HepG2 (cell line): ENCODE measurements around the gene KCNJ6. TPM values are rescaled to one million over a fixed set of nuclear protein-coding genes. Genes with fewer than 3 reads are reported as not detected.

Source experiments
- ATAC-seq: fragments of 200-7000 bp; cut with Tn5 transposase; 3 replicates; pipeline ENCODE4 v1.9.1; 2020; ENCODE audit warnings: mild to moderate bottlenecking, moderate library complexity
- BruUV-seq: library from RNA; stranded (reverse); fragments of 400-500 nt; replicated peaks from 2 replicates; lab custom pipeline; 2021; lab: Mats Ljungman, UMichigan
- CTCF ChIA-PET: fragments of 300-600 bp; formaldehyde crosslinking; extraction: SDS; loops from one replicate; lab custom pipeline; 2021; ENCODE audit warnings: low total read pairs, inconsistent platforms, low intra/inter-chr PET ratio; lab: Yijun Ruan, JAX
- POLR2A ChIA-PET: fragments of 350-600 bp; sonication (Branson Sonifier 250); formaldehyde crosslinking; loops from one replicate; lab custom pipeline; 2020; ENCODE audit warnings: antibody characterized with exemption, inconsistent platforms; lab: Yijun Ruan, JAX
- DNase-seq: peaks from one replicate; pipeline ENCODE4 v3.0.0-alpha.2; 2015; ENCODE audit warnings: low spot score
- FAIRE-seq: peaks from 3 replicates; lab custom pipeline; 2011; peaks lifted over from hg19 to GRCh38; lab: Jason Lieb, UNC
- H2AFZ ChIP-seq: one replicate; pipeline ENCODE4 v1.6.1; 2011; ENCODE audit warnings: low read length, inconsistent platforms
- H3K27ac ChIP-seq: fragments of 300-600 bp; 3 replicates; pipeline ENCODE4 v1.8.0; 2011; ENCODE audit warnings: mixed run types, mild to moderate bottlenecking, mixed read lengths, low read length, inconsistent platforms; ENCODE audit not compliant: insufficient read depth; ENCODE audit errors: extremely low read length
- H3K27me3 ChIP-seq, 2 experiments: fragments of 200-600 bp in 1 of 2; 2 replicates in 1 of 2; 3 replicates in 1 of 2; pipeline versions ENCODE4 v1.6.0 to v1.8.0; 2011; ENCODE audit warnings: low read length in 2 of 2, mild to moderate bottlenecking in 2 of 2, moderate library complexity in 2 of 2, inconsistent platforms in 1 of 2; ENCODE audit not compliant: insufficient read depth in 2 of 2, control insufficient read depth in 1 of 2
- H3K36me3 ChIP-seq, 2 experiments: fragments of 200-600 bp in 1 of 2; replicated peaks in 1 of 2; 2 replicates in 1 of 2; 3 replicates in 1 of 2; pipeline versions ENCODE4 v1.5.1 to v1.8.0; 2011; ENCODE audit warnings: low read length in 2 of 2, inconsistent platforms in 1 of 2; ENCODE audit not compliant: insufficient read depth in 2 of 2, control insufficient read depth in 1 of 2
- H3K4me1 ChIP-seq: 2 replicates; pipeline ENCODE4 v1.5.1; 2012; ENCODE audit warnings: low read length, inconsistent platforms; ENCODE audit not compliant: insufficient read depth
- H3K4me2 ChIP-seq: 2 replicates; pipeline ENCODE4 v1.6.0; 2011; ENCODE audit warnings: low read depth, low read length, inconsistent platforms
- H3K4me3 ChIP-seq, 3 experiments: fragments of 200-600 bp in 1 of 3; sonication (generic), shearing (Covaris generic) in 1 of 3; replicated peaks in 1 of 3; 2 replicates each; pipeline ENCODE4 v1.5.1; 2011 to 2016; ENCODE audit warnings: low read length in 3 of 3, inconsistent platforms in 2 of 3, low read depth in 2 of 3, mild to moderate bottlenecking in 2 of 3, control low read depth in 1 of 3, mixed read lengths in 1 of 3; ENCODE audit not compliant: insufficient read depth in 1 of 3
- H3K79me2 ChIP-seq: one replicate; pipeline ENCODE4 v1.6.1; 2011; ENCODE audit warnings: low read length, inconsistent platforms; ENCODE audit not compliant: insufficient read depth
- H3K9ac ChIP-seq: 2 replicates; pipeline ENCODE4 v1.6.0; 2011; ENCODE audit warnings: mild to moderate bottlenecking, low read depth, low read length, inconsistent platforms; ENCODE audit not compliant: insufficient read depth
- H3K9me3 ChIP-seq: 2 replicates; pipeline ENCODE4 v1.5.1; 2012; ENCODE audit warnings: mild to moderate bottlenecking, low read length
- H4K20me1 ChIP-seq: 2 replicates; pipeline ENCODE4 v1.6.0; 2011; ENCODE audit warnings: inconsistent platforms, mild to moderate bottlenecking, low read length, moderate library complexity; ENCODE audit not compliant: insufficient read depth
- CBX1 ChIP-seq: IDR thresholded peaks from one replicate; pipeline ENCODE4 v1.6.1; 2016; ENCODE audit warnings: antibody characterized with exemption, low read depth
- FOXO1 ChIP-seq: sonication (generic); formaldehyde crosslinking; IDR thresholded peaks from 2 replicates; pipeline ENCODE4 v1.4.0; 2020; ENCODE audit warnings: missing genetic modification reagents
- IRF2 ChIP-seq: IDR thresholded peaks from 2 replicates; pipeline ENCODE4 v1.6.1; 2018; ENCODE audit warnings: missing genetic modification reagents, missing compliant biosample characterization
- NCOA5 ChIP-seq: sonication (generic); formaldehyde crosslinking; IDR thresholded peaks from 2 replicates; pipeline ENCODE4 v1.4.0; 2020; ENCODE audit warnings: missing genetic modification reagents
- PHF21A ChIP-seq: sonication (generic); formaldehyde crosslinking; IDR thresholded peaks from 2 replicates; pipeline ENCODE4 v1.5.0; 2020; ENCODE audit warnings: mild to moderate bottlenecking, missing genetic modification reagents
- TEAD3 ChIP-seq: optimal IDR thresholded peaks from 2 replicates; pipeline ENCODE3; 2016; ENCODE audit warnings: borderline replicate concordance
- TRIM24 ChIP-seq: sonication (generic); formaldehyde crosslinking; IDR thresholded peaks from 2 replicates; pipeline ENCODE4 v1.8.0; 2022; ENCODE audit warnings: mild to moderate bottlenecking, missing genetic modification reagents
- YEATS4 ChIP-seq: sonication (generic); formaldehyde crosslinking; IDR thresholded peaks from 2 replicates; pipeline ENCODE4 v1.4.0; 2020; ENCODE audit warnings: missing genetic modification reagents, borderline replicate concordance
- ZMYM2 ChIP-seq: sonication (generic); formaldehyde crosslinking; IDR thresholded peaks from 2 replicates; pipeline ENCODE4 v1.8.0; 2022; ENCODE audit warnings: mild to moderate bottlenecking, missing genetic modification reagents
- ZNF660 ChIP-seq: sonication (generic); formaldehyde crosslinking; IDR thresholded peaks from 2 replicates; pipeline ENCODE4 v1.5.1; 2020; ENCODE audit warnings: mild to moderate bottlenecking, low read depth, missing genetic modification reagents, borderline replicate concordance
- ZNF713 ChIP-seq: sonication (generic); formaldehyde crosslinking; IDR thresholded peaks from 2 replicates; pipeline ENCODE4 v1.4.0; 2020; ENCODE audit warnings: mild to moderate bottlenecking, missing genetic modification reagents
- WGBS: methylation state at CpG from one replicate; pipeline ENCODE4 v1.1.6; 2017; ENCODE audit warnings: low lambda C conversion rate; 5-methylcytosine and 5-hydroxymethylcytosine counted together
- in situ Hi-C: cut with HindIII; loops from 2 replicates; pipeline ENCODE4 v1.10.0; 2017; ENCODE audit warnings: low pct_unique_long_range_greater_than_20kb; ENCODE audit not compliant: extremely low pct_ligation_motif_present
- intact Hi-C: fragments of 100-400 bp; cut with micrococcal nuclease; formaldehyde crosslinking; loops from one replicate; pipeline ENCODE4 v1.10.0; 2022; ENCODE audit not compliant: unreplicated experiment
- polyA plus RNA-seq, 8 experiments: library from polyadenylated mRNA; depleted of rRNA in 3 of 8; stranded (reverse) in 7 of 8; unstranded in 1 of 8; fragments of >200 nt; fragmentation: Illumina TruSeq in 4 of 8; extraction: Trizol in 4 of 8; gene quantifications; 2 replicates each; pipeline versions ENCODE4 v1.2.1 to v1.2.3, GENCODE V29; 2011 to 2016; ENCODE audit warnings: low read depth in 4 of 8, missing spikeins in 1 of 8, mixed read lengths in 1 of 8; ENCODE audit not compliant: insufficient read depth in 1 of 8
- total RNA-seq, 5 experiments: library from RNA; depleted of rRNA; stranded (reverse); fragments of >200 nt; fragmentation: Illumina TruSeq; extraction: Trizol; gene quantifications; 2 replicates each; pipeline ENCODE4 v1.2.3, GENCODE V29; 2016; ENCODE audit warnings: low read depth in 1 of 5
- TF ChIP-seq, protein P1 (sequence below): sonication (generic); formaldehyde crosslinking; IDR thresholded peaks from 2 replicates; pipeline ENCODE4 v1.4.0; 2020; ENCODE audit warnings: mild to moderate bottlenecking, missing genetic modification reagents
- TF ChIP-seq, protein P2 (sequence below): sonication (generic); formaldehyde crosslinking; IDR thresholded peaks from 2 replicates; pipeline ENCODE4 v1.5.1; 2020; ENCODE audit warnings: missing genetic modification reagents, mild to moderate bottlenecking, borderline replicate concordance
- TF ChIP-seq, protein P3 (sequence below): sonication (generic); formaldehyde crosslinking; IDR thresholded peaks from 2 replicates; pipeline ENCODE4 v1.4.0; 2020; ENCODE audit warnings: mild to moderate bottlenecking, missing genetic modification reagents

Gene KCNJ6
- total and polyA plus RNA-seq, 2 of the 13 experiments (the other 11 are each of a cell fraction or from before 2014, with no cell fraction given), result not detected

GRCh38 chr21:37837381-37837780 is 78.9 kb downstream of the KCNJ6 start:
- TF ChIP-seq ZNF713 (CRISPR knock-in tag), result no peak
- no peak for TF ChIP-seq CBX1
- TF ChIP-seq, protein P1, sequence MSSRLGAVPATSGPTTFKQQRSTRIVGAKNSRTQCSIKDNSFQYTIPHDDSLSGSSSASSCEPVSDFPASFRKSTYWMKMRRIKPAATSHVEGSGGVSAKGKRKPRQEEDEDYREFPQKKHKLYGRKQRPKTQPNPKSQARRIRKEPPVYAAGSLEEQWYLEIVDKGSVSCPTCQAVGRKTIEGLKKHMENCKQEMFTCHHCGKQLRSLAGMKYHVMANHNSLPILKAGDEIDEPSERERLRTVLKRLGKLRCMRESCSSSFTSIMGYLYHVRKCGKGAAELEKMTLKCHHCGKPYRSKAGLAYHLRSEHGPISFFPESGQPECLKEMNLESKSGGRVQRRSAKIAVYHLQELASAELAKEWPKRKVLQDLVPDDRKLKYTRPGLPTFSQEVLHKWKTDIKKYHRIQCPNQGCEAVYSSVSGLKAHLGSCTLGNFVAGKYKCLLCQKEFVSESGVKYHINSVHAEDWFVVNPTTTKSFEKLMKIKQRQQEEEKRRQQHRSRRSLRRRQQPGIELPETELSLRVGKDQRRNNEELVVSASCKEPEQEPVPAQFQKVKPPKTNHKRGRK, result no peak
- no peak for TF ChIP-seq TRIM24 (CRISPR knock-in tag)
- TF ChIP-seq ZMYM2 (CRISPR knock-in tag), result no peak
- no peak for TF ChIP-seq YEATS4 (CRISPR knock-in tag)
- no peak for TF ChIP-seq IRF2 (CRISPR knock-in tag)
- TF ChIP-seq, protein P2, sequence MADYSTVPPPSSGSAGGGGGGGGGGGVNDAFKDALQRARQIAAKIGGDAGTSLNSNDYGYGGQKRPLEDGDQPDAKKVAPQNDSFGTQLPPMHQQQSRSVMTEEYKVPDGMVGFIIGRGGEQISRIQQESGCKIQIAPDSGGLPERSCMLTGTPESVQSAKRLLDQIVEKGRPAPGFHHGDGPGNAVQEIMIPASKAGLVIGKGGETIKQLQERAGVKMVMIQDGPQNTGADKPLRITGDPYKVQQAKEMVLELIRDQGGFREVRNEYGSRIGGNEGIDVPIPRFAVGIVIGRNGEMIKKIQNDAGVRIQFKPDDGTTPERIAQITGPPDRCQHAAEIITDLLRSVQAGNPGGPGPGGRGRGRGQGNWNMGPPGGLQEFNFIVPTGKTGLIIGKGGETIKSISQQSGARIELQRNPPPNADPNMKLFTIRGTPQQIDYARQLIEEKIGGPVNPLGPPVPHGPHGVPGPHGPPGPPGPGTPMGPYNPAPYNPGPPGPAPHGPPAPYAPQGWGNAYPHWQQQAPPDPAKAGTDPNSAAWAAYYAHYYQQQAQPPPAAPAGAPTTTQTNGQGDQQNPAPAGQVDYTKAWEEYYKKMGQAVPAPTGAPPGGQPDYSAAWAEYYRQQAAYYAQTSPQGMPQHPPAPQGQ, result no peak
- no peak for TF ChIP-seq TEAD3 (CRISPR knock-in tag)
- no peak for TF ChIP-seq ZNF660
- no peak for TF ChIP-seq PHF21A (CRISPR knock-in tag)
- TF ChIP-seq, protein P3, sequence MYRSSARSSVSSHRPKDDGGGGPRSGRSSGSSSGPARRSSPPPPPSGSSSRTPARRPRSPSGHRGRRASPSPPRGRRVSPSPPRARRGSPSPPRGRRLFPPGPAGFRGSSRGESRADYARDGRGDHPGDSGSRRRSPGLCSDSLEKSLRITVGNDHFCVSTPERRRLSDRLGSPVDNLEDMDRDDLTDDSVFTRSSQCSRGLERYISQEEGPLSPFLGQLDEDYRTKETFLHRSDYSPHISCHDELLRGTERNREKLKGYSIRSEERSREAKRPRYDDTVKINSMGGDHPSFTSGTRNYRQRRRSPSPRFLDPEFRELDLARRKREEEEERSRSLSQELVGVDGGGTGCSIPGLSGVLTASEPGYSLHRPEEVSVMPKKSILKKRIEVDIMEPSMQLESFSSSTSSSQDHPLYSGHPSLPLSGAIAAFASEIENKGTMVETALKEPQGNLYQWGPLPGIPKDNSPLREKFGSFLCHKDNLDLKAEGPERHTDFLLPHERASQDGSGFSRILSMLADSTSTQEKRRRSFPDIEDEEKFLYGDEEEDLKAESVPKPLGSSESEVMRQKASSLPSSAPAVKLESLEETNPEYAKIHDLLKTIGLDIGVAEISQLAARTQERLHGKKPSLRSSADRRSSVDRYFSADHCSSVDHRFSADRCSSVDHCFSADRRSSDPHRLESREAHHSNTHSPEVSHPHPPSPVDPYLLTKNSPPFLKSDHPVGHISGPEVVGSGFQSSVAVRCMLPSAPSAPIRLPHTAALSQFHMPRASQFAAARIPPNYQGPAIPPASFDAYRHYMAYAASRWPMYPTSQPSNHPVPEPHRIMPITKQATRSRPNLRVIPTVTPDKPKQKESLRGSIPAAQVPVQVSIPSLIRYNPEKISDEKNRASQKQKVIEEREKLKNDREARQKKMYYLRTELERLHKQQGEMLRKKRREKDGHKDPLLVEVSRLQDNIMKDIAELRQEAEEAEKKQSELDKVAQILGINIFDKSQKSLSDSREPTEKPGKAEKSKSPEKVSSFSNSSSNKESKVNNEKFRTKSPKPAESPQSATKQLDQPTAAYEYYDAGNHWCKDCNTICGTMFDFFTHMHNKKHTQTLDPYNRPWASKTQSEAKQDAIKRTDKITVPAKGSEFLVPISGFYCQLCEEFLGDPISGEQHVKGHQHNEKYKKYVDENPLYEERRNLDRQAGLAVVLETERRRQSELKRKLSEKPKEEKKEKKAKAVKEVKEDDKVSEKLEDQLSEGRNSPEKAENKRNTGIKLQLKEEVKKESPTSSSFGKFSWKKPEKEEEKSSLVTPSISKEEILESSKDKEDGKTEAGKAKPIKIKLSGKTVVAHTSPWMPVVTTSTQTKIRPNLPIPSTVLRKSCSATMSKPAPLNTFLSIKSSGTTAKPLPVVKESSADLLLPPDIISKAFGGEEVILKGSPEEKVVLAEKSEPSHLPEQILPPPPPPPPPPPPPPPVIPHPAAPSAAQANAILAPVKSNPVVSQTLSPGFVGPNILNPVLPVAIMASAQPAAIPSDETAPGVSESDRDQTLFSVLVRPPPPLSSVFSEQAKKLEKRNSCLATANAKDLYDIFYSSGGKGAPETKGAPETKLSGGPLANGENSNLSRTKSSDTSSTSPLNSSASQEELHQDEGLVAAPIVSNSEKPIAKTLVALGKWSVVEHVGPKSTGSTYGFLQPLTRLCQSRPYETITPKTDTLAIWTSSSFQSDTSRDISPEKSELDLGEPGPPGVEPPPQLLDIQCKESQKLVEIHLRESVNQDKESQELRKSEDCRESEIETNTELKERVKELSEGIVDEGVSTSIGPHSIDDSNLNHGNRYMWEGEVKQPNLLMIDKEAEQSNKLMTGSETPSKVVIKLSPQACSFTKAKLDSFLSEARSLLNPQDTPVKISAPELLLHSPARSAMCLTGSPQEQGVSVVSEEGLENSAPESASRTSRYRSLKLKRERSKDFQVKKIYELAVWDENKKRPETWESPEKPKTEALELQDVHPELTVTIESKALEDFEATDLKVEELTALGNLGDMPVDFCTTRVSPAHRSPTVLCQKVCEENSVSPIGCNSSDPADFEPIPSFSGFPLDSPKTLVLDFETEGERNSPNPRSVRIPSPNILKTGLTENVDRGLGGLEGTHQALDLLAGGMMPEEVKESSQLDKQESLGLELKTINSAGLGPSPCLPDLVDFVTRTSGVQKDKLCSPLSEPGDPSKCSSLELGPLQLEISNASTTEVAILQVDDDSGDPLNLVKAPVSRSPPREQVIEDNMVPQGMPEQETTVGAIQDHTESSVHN, result no peak
- TF ChIP-seq FOXO1 (CRISPR knock-in tag), result no peak
- no peak for TF ChIP-seq NCOA5
- ChIA-PET CTCF (no interaction called here), POLR2A (no interaction called here)
- ATAC-seq (no peak), DNase-seq (no peak), FAIRE-seq (no peak)
- Histone ChIP-seq H3K27me3 (no peaks in the 10 kb centered on the region), H3K27ac (no peak overlapping the region), H4K20me1 (no peaks in the 10 kb centered on the region), H3K36me3 (no peaks in the 10 kb centered on the region), H3K79me2 (no peaks in the 10 kb centered on the region), H2AFZ (no peak overlapping the region), H3K4me3 (no peak overlapping the region), H3K4me2 (no peak overlapping the region), H3K9ac (no peak overlapping the region), H3K4me1 (no peaks in the 10 kb centered on the region), H3K9me3 (no peaks in the 10 kb centered on the region)
- 39% methylated on average over 3 of the region's 3 CpGs for WGBS
- in situ Hi-C loops (no loop called here), intact Hi-C loops (no loop called here)
- BruUV-seq, result no TSS peak
